Measurements from ENCODE around the gene SSBP3.

SSBP3 gene

DNA sequence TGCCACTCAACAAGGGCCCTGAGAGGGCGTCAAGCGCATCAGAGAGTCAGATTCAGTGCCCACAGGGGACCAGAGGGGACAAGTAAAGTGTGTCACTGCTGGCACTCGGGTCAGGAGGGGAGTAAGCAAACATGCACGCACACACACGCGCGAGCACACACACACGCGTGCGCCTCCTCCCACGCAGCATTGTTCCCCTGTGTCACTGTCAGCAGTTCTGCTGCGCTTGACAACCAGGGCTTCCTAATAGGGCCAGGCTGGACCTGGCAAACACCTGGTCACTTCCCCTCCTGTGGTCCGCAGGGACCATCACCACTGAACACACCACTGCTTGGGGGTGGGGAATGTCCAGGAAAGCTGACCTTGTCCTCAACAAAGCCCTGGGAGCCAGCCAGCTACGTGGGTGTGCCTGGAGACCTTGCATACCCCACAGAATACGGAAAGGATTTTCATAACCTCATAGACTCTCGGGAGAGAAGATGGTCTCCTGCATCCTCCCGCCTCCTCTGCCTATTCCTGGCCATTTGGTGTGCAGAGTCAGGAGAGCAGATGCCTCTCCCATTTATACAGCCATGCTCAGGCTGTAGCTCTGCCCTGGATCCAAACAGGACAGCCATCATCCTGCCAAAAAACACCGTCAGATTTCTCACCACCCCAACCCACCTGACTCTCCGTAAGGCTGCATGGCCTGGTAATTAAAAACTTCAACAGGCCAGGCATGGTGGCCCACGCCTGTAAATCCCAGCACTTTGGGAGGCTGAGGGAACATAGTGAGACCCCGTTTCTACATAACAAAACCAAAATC, 73.2 kb downstream of the SSBP3 start:
- no peak for DNase-seq (ENCODE audit: low read depth in 1 of 2, low spot score in 1 of 2)
- no peak for TF ChIP-seq JUND (IDR thresholded peaks at IDR 0.05; ENCODE audit: low read depth)
- in situ Hi-C loops (cut with HindIII; ENCODE audit: low pct_unique_long_range_greater_than_20kb, low sequenced_read_pairs): no loop called here

DNA sequence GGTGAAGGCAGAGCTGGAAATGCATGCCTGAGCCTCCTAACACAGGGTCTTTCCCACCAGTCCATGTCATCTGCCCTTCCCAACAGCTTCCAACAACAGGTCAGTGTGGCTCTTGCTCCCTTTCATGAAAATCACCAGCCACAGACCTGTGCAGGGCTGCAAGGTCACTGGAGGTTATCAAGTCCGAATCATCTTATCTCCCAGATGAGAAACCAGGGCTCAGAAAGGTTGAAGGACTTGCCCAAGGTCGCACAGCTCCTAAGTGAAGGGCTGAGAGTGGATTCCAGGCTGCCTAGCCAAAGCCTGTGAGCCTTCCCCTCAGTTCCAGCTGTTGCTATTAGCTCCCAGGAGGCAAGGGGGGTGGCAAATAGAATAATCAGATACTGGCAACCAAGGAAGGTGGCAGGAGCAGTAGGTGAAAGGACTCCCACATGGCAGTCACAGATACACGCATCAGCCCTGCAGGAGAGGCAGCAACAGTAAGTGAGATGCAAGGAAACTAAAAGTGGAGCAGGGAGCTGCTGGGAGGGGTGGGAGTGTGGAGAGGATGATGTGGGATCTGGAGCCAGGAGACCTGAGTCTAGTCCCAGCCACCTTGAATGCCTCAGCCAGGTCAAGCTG, 74.2 kb downstream of the SSBP3 start:
- no peak for DNase-seq (ENCODE audit: low read depth in 1 of 2, low spot score in 1 of 2)
- in situ Hi-C loops (cut with HindIII; ENCODE audit: low pct_unique_long_range_greater_than_20kb, low sequenced_read_pairs): no loop called here

GRCh38 chr1:54331091-54331772, 75.0 kb downstream of the SSBP3 start:
- TF ChIP-seq JUND (IDR thresholded peaks at IDR 0.05; ENCODE audit: low read depth): no peak
- in situ Hi-C loops (cut with HindIII; ENCODE audit: low pct_unique_long_range_greater_than_20kb, low sequenced_read_pairs): no loop called here
- no peak for DNase-seq (ENCODE audit: low read depth in 1 of 2, low spot score in 1 of 2)

More for the DNA sequence above, 74.2 kb downstream of the SSBP3 start:
- TF ChIP-seq JUND (IDR thresholded peaks at IDR 0.05; ENCODE audit: low read depth): no peak

DNA sequence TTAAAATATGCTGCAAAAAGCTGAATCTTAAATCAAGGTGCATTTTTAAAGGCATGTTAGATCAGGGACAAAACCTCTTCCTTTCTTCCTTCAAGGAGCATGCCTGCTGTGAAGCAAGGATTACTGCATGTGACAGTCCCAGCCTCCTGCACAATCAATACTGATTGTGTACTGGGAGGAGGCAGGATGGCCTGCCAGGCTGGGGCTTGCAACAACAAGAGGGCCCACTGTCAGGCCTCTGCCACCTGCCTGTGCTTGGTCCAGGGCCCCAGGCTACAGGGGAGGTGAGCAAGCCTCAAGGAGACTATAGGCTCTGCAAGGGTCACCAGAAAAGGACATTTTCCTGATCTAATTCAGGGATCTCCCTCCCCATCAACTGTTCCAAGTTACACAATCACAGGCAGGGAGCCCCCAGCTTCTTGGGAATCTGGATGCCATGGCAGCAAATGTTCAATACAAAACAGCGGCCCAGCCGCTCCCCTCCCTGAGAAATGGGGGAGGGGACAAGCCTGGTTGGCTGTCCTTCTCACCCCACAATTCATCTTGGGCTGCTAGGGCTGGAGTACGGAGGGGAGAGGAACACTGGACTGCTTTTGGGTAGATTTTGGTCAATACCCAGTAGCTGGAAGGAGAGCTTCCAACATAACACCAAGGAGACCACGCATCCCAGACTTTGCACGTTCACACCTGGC, 76.7 kb downstream of the SSBP3 start:
- no peak for DNase-seq (ENCODE audit: low read depth in 1 of 2, low spot score in 1 of 2)
- in situ Hi-C loops (cut with HindIII; ENCODE audit: low pct_unique_long_range_greater_than_20kb, low sequenced_read_pairs): no loop called here

DNA sequence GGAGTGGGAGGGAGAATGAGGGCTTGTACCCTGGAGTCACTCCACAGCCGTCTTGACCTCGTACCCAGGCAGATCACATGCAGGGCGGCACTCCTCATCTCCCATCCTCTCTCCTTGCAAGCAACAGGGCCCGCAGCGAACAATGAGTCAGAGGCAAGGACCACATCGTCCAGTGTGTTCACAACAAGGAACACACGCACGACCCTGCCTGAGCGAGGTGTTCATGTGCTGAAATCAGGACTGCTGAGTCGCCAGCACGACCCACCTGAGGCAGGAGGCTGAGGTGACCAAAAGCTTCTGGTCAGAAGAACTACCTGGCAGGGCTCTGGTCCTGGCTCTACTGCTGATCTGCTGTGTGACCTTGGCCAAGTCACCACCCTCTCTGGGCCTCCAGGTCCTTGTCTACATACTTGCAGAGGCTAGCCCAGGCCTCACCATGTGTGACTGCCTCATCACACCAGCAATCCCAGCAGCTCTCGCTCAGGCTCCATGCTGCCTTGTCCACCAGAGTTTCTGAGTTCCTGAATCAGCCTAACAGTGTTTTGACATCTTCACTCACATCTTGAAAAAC, 78.0 kb downstream of the SSBP3 start:
- TF ChIP-seq JUND (IDR thresholded peaks at IDR 0.05; ENCODE audit: low read depth): no peak
- in situ Hi-C loops (cut with HindIII; ENCODE audit: low pct_unique_long_range_greater_than_20kb, low sequenced_read_pairs): no loop called here
- DNase-seq (ENCODE audit: low read depth in 1 of 2, low spot score in 1 of 2): no peak

More for the DNA sequence above, 76.7 kb downstream of the SSBP3 start:
- no peak for TF ChIP-seq JUND (IDR thresholded peaks at IDR 0.05; ENCODE audit: low read depth)

DNA sequence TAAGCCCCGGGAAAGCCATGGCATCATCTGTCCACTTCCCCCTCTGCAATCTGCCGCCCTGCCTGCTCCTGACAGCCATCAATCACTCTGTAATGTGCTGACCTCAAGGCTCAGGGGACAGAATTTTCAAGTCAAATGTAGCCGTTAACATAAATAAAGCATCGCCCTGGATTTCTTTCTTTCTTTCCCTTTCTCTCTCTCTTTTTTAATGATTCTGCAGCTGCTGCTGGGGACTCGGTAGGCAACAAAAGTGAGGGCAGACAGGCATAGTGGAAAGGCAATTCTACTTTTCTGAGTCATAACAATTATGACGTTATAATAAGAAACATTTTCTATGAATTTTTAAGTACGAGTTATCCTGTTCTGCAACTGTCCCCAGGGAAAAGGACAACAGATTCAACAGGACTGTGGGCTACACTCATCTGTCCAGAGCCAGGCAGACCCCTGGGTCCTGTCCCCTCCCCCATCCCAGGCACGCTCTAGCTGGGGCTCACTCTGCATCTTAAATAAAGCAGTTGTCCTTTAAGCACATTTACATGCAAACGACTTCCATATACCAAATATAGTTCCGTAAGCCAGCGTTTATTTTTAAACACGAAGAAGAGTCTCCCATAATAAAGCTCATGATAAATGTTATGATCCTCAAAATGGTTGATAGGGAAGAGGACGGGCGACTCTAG, 78.7 kb downstream of the SSBP3 start:
- in situ Hi-C loops (cut with HindIII; ENCODE audit: low pct_unique_long_range_greater_than_20kb, low sequenced_read_pairs): no loop called here
- no peak for TF ChIP-seq JUND (IDR thresholded peaks at IDR 0.05; ENCODE audit: low read depth)
- DNase-seq (ENCODE audit: low read depth in 1 of 2, low spot score in 1 of 2): no peak

- in situ Hi-C loops (cut with HindIII; ENCODE audit: low pct_unique_long_range_greater_than_20kb, low sequenced_read_pairs): no loop called here
- TF ChIP-seq JUND (IDR thresholded peaks at IDR 0.05; ENCODE audit: low read depth): no peak
- DNase-seq (ENCODE audit: low read depth in 1 of 2, low spot score in 1 of 2): no peak
Measured at GRCh38 chr1:54326543-54327385, 79.4 kb downstream of the SSBP3 start.

- TF ChIP-seq JUND (IDR thresholded peaks at IDR 0.05; ENCODE audit: low read depth): no peak
- in situ Hi-C loops (cut with HindIII; ENCODE audit: low pct_unique_long_range_greater_than_20kb, low sequenced_read_pairs): no loop called here
- no peak for DNase-seq (ENCODE audit: low read depth in 1 of 2, low spot score in 1 of 2)
Measured at GRCh38 chr1:54325703-54326461, 80.3 kb downstream of the SSBP3 start.

DNA sequence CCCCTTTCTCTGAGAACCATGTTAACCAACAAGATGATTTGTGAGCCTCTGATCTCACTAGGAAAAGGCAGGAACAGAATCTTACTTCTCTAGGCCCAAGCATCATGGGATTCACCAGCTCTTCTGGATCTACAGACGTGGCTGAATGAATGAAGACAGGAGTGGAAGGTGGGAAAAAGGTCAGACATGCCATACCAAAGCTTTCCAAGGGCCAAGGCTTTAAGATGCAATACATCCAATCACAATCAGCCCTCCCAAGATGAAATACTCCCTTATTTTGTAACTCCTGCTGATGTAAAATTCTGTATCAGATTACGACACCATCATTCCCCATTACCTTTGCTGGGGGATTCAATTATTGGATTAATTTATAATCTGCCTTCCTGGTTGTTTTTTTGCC, 80.9 kb downstream of the SSBP3 start:
- in situ Hi-C loops (cut with HindIII; ENCODE audit: low pct_unique_long_range_greater_than_20kb, low sequenced_read_pairs): no loop called here

DNA sequence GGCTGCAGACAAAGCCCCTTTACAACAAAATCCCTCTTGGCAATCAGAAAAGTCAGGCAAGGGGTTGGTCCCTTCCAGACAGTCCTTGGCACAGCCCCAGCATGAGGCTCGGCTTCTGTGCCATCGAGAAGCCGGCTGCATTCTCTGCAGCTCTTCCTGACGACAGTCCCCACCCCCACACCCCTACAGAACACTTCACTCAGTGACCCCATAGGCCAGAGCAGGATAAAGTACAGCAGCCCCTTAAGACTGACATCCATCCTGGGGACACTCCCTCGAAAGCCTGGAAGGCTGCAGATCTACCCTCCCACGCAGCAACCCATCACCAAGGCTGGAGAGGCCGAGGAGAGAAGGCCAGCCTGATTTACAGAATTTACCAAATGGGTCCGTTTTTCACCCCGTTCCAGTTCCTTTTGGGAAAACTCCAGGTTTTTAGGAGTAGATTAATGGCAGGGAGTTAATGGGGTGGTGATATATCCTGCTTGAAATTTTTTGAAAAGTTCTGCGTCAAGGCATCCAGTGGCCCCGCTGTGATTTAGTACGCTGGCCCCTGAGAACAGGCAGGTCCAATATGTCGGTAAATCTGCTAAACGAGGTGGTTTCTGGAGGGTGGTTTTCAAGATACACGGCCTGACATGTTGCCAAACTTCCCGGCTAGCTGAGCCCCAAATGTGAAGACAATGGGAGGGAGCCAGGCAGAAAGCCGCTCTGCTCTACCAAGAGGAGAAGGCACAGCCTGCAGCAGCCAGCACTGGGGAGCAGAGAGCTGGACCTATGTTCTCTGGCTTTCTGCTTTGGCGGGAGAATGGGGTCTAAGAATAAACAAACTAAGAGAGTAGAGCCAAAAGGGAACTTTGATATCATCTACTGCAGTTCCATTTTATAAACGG, 81.7 kb downstream of the SSBP3 start:
- in situ Hi-C loops (cut with HindIII; ENCODE audit: low pct_unique_long_range_greater_than_20kb, low sequenced_read_pairs): no loop called here
- no peak for DNase-seq (ENCODE audit: low read depth in 1 of 2, low spot score in 1 of 2)
- TF ChIP-seq JUND (IDR thresholded peaks at IDR 0.05; ENCODE audit: low read depth): no peak

More for the DNA sequence above, 80.9 kb downstream of the SSBP3 start:
- DNase-seq (ENCODE audit: low read depth in 1 of 2, low spot score in 1 of 2): no peak
- TF ChIP-seq JUND (IDR thresholded peaks at IDR 0.05; ENCODE audit: low read depth): no peak
